Breast epithelium (tissue), 4 donors: ENCODE measurements around the gene ZNF710. TPM values are rescaled to one million over a fixed set of nuclear protein-coding genes. Genes with fewer than 3 reads are reported as not detected.

ENCODE experiments used
- DNase-seq, 2 donors: peaks; one replicate each; pipeline ENCODE4 v3.0.0-alpha.2; 2019; ENCODE audit warnings: low spot score in 2 of 2
- H3K27ac ChIP-seq, 2 donors: fragments of 200-600 bp; sonication (generic) in 1 of 2; one replicate each; pipeline ENCODE4 v1.5.1; 2016 to 2019; ENCODE audit warnings: mild to moderate bottlenecking in 1 of 2
- H3K27me3 ChIP-seq, 2 donors: fragments of 200-600 bp; sonication (generic) in 1 of 2; one replicate each; pipeline versions ENCODE4 v1.5.1 to v1.6.0; 2017 to 2019; ENCODE audit warnings: control low read depth in 1 of 2, mild to moderate bottlenecking in 1 of 2
- H3K36me3 ChIP-seq: fragments of 200-600 bp; one replicate; pipeline ENCODE4 v1.5.1; 2019
- H3K4me1 ChIP-seq, 2 donors: fragments of 200-600 bp; sonication (generic); one replicate each; pipeline ENCODE4 v1.5.1; 2016 to 2019; ENCODE audit warnings: control low read depth in 1 of 2
- H3K4me3 ChIP-seq, 3 donors: fragments of 200-600 bp; sonication (generic); 1 replicate in 2 of 3; 2 replicates in 1 of 3; pipeline ENCODE4 v1.5.1; 2016 to 2019; ENCODE audit warnings: mild to moderate bottlenecking in 3 of 3, moderate library complexity in 2 of 3
- H3K9me3 ChIP-seq, 2 donors: fragments of 200-600 bp; sonication (generic) in 1 of 2; one replicate each; pipeline ENCODE4 v1.5.1; 2016 to 2019; ENCODE audit warnings: control low read depth in 1 of 2
- CTCF ChIP-seq, 3 donors: fragments of 450-650 bp; IDR thresholded peaks; one replicate each; pipeline ENCODE4 v1.5.1; 2016 to 2017; ENCODE audit warnings: antibody characterized with exemption in 3 of 3, mild to moderate bottlenecking in 3 of 3, moderate library complexity in 3 of 3
- POLR2A ChIP-seq: fragments of 450-650 bp; IDR thresholded peaks from one replicate; pipeline ENCODE4 v1.6.1; 2016; ENCODE audit warnings: antibody characterized with exemption, mild to moderate bottlenecking, moderate library complexity
- POLR2AphosphoS5 ChIP-seq, 3 donors: sonication (generic); formaldehyde crosslinking; IDR thresholded peaks; one replicate each; pipeline ENCODE4 v1.6.1; 2017; ENCODE audit warnings: antibody characterized with exemption in 3 of 3
- intact Hi-C: fragments of 100-400 bp; cut with DNase I; formaldehyde crosslinking; loops from one replicate; pipeline ENCODE4 v1.15.1; 2023; ENCODE audit warnings: low total_unique reads
- total RNA-seq, 3 donors: library from RNA; depleted of rRNA; stranded (reverse); fragments of >200 nt; gene quantifications; one replicate each; pipeline ENCODE4 v1.1.0, GENCODE V29; 2016

The ZNF710 gene
- total RNA-seq, 3 donors from 2014 or later: 4.0 to 14.4 (median 10.4) TPM

- no peak for DNase-seq
- Histone ChIP-seq H3K27ac (no peak overlapping the region), H3K9me3 (peaks cover 11 to 16% of the 10 kb centered on the region in 2 donors), H3K4me3 (no peak overlapping the region), H3K27me3 (no peaks in the 10 kb centered on the region), H3K36me3 (no peaks in the 10 kb centered on the region), H3K4me1 (no peaks in the 10 kb centered on the region)
- intact Hi-C loops: no loop called here
- no peak for TF ChIP-seq POLR2A
- TF ChIP-seq POLR2AphosphoS5 (IDR thresholded peaks at IDR 0.05): no peak
- no peak for TF ChIP-seq CTCF (IDR thresholded peaks at IDR 0.05)
These were observed 113.4 kb downstream of the ZNF710 start for GRCh38 chr15:90114451-90114901.

GRCh38 chr15:90115783-90116182 is 114.7 kb downstream of the ZNF710 start:
- no peak for TF ChIP-seq POLR2AphosphoS5 (IDR thresholded peaks at IDR 0.05)
- no peak for TF ChIP-seq POLR2A
- TF ChIP-seq CTCF (IDR thresholded peaks at IDR 0.05): no peak
- Histone ChIP-seq H3K36me3 (no peaks in the 10 kb centered on the region), H3K9me3 (peaks cover 11 to 16% of the 10 kb centered on the region in 2 donors), H3K27ac (no peak overlapping the region), H3K4me3 (no peak overlapping the region), H3K27me3 (no peaks in the 10 kb centered on the region), H3K4me1 (no peaks in the 10 kb centered on the region)
- intact Hi-C loops: no loop called here
- DNase-seq: no peak

GRCh38 chr15:90119367-90119766 is 118.2 kb downstream of the ZNF710 start:
- Histone ChIP-seq H3K27me3 (no peaks in the 10 kb centered on the region), H3K36me3 (no peaks in the 10 kb centered on the region), H3K9me3 (peaks cover 9% of the 10 kb centered on the region in 2 donors), H3K4me3 (no peak overlapping the region), H3K27ac (no peak overlapping the region), H3K4me1 (no peaks in the 10 kb centered on the region)
- intact Hi-C loops: no loop called here
- no peak for DNase-seq
- TF ChIP-seq CTCF (IDR thresholded peaks at IDR 0.05) (no peak), POLR2A (no peak), POLR2AphosphoS5 (IDR thresholded peaks at IDR 0.05) (no peak)

GRCh38 chr15:90121086-90121485 is 120.0 kb downstream of the ZNF710 start:
- no peak overlapping the region for H3K4me3 ChIP-seq
- H3K27me3 ChIP-seq: no peaks in the 10 kb centered on the region
- no peak overlapping the region for H3K27ac ChIP-seq
- TF ChIP-seq CTCF (IDR thresholded peaks at IDR 0.05) (no peak), POLR2A (no peak), POLR2AphosphoS5 (IDR thresholded peaks at IDR 0.05) (no peak)
- no peaks in the 10 kb centered on the region for H3K9me3 ChIP-seq
- H3K36me3 ChIP-seq: no peaks in the 10 kb centered on the region
- H3K4me1 ChIP-seq: no peaks in the 10 kb centered on the region
- intact Hi-C loops: no loop called here
- DNase-seq: no peak

- Histone ChIP-seq H3K9me3 (no peaks in the 10 kb centered on the region), H3K36me3 (no peaks in the 10 kb centered on the region), H3K4me3 (no peak overlapping the region), H3K27ac (no peak overlapping the region), H3K4me1 (no peaks in the 10 kb centered on the region), H3K27me3 (no peaks in the 10 kb centered on the region)
- no peak for TF ChIP-seq CTCF (IDR thresholded peaks at IDR 0.05)
- no peak for TF ChIP-seq POLR2A
- TF ChIP-seq POLR2AphosphoS5 (IDR thresholded peaks at IDR 0.05): no peak
- no peak for DNase-seq
- intact Hi-C loops: no loop called here
These were observed 123.4 kb downstream of the ZNF710 start for GRCh38 chr15:90124507-90124906.
